Pancreas (tissue), 10 donors: ENCODE data around the gene RABAC1. TPM values are rescaled to one million over a fixed set of nuclear protein-coding genes. Genes with fewer than 3 reads are reported as not detected.

Experiments
- ATAC-seq, 4 donors: fragments of 200-7000 bp; cut with Tn5 transposase; one replicate each; pipeline versions ENCODE4 v1.8.0 to v1.9.1; 2020; ENCODE audit warnings: mild to moderate bottlenecking in 4 of 4, moderate library complexity in 4 of 4
- DNase-seq, 6 donors: peaks; one replicate each; pipeline ENCODE4 v3.0.0-alpha.2; 2020
- FAIRE-seq: peaks from 2 replicates; lab custom pipeline; 2012; peaks lifted over from hg19 to GRCh38; lab: Jason Lieb, UNC
- H3K27ac ChIP-seq, 4 donors: fragments of 200-600 bp; sonication (generic); 1 replicate in 3 of 4; 2 replicates in 1 of 4; pipeline versions ENCODE4 v1.5.0 to v1.8.0; 2020
- H3K27me3 ChIP-seq, 4 donors: fragments of 200-600 bp; one replicate each; pipeline ENCODE4 v1.8.0; 2021
- H3K36me3 ChIP-seq, 3 donors: fragments of 200-600 bp; sonication (generic) in 1 of 3; one replicate each; pipeline versions ENCODE4 v1.5.0 to v1.8.0; 2020 to 2021
- H3K4me1 ChIP-seq, 3 donors: fragments of 200-600 bp; one replicate each; pipeline ENCODE4 v1.8.0; 2021
- H3K4me3 ChIP-seq, 4 donors: fragments of 200-600 bp; sonication (generic) in 2 of 4; one replicate each; pipeline versions ENCODE4 v1.5.0 to v1.8.0; 2020 to 2021
- H3K9me3 ChIP-seq, 4 donors: fragments of 200-600 bp; one replicate each; pipeline ENCODE4 v1.8.0; 2021
- WGBS, 2 donors: extraction: QIAGEN DNeasy Blood & Tissue Kit; methylation state at CpG; one replicate each; pipeline ENCODE4 v1.1.7; 2013; 5-methylcytosine and 5-hydroxymethylcytosine counted together
- intact Hi-C, 3 donors: fragments of 100-400 bp; cut with DNase I; formaldehyde crosslinking; loops; one replicate each; pipeline versions ENCODE4 v1.11.1 to v1.14.2; 2022
- polyA plus RNA-seq, 2 donors: library from polyadenylated mRNA; stranded (reverse); fragments of 200-250 nt; gene quantifications; one replicate each; pipeline ENCODE4 v1.2.3, GENCODE V29; 2013
- total RNA-seq, 6 donors: library from RNA; stranded (reverse); fragmentation: NEBNext Ultra II Directional in 4 of 6; extraction: Animal tissue kit (Norgen Biotek cat#: 25700) in 4 of 6; gene quantifications; one replicate each; pipeline versions ENCODE4 v1.2.1 to v1.2.4, GENCODE V29; 2021 to 2023
- TF ChIP-seq, protein P1 (sequence below), 4 donors: fragments of 200-600 bp; sonication (generic) in 3 of 4; IDR thresholded peaks; one replicate each; pipeline versions ENCODE4 v1.5.0 to v1.8.0; 2021; ENCODE audit warnings: antibody characterized with exemption in 4 of 4
- donor health status: healthy with polysubstance abuse.
- donor health status: DM: no; HTN: no; CAD: no; lungs with moderate emphysema.
- donor health status: DM: no; HTN: no; CAD: no.
- donor health status: control.
- donor health status: control.
- donor health status: Bipolar disorder and iron deficiency.
- donor health status: DM: yes; HTN: yes; CAD: no.
- donor health status: DM: no; HTN: no; CAD: no.
- donor health status: DM: no; HTN: no; CAD: no.
- donor health status: DM: yes; HTN: yes; CAD: no.

Gene RABAC1
- total and polyA plus RNA-seq, 8 donors: 49.8 to 134 (median 74.0) TPM

DNA sequence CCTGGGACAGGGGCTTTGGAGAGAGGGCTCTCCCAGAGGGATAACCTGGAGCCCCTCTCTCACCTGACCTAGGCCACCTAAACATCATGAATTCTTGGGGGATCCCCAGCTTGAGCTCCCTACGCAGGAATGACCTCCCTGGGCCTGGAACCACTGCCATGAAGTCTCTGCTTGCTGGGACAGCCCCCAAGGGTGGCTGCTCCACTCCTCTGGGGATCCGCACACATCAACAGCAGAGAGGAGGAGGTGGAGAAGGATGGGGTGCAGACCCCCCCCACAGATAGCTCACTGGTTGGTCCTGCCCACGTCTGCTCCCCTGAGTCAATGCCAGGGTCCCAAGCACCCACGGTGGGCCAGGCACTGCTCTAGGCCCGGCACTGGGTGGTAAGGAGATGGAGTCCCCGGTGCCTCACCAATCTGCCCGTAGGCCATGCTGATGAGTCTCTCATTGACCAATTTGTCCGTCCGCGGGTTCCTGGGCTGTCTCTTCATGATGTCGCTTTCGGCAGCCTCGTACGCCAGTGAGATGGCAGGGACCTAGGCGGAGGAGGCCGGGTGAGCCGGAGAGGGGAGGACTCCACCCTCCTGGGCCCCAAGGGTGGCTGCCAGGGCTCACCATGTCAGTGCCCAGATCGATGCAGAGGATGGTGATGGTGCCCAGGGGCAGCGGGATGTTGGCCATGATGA, 10.8 kb upstream of the RABAC1 start:
- 78 to 85% methylated on average over 19 of the region's 19 CpGs for WGBS, 2 donors
- TF ChIP-seq, protein P1, sequence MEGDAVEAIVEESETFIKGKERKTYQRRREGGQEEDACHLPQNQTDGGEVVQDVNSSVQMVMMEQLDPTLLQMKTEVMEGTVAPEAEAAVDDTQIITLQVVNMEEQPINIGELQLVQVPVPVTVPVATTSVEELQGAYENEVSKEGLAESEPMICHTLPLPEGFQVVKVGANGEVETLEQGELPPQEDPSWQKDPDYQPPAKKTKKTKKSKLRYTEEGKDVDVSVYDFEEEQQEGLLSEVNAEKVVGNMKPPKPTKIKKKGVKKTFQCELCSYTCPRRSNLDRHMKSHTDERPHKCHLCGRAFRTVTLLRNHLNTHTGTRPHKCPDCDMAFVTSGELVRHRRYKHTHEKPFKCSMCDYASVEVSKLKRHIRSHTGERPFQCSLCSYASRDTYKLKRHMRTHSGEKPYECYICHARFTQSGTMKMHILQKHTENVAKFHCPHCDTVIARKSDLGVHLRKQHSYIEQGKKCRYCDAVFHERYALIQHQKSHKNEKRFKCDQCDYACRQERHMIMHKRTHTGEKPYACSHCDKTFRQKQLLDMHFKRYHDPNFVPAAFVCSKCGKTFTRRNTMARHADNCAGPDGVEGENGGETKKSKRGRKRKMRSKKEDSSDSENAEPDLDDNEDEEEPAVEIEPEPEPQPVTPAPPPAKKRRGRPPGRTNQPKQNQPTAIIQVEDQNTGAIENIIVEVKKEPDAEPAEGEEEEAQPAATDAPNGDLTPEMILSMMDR (IDR thresholded peaks at IDR 0.05): no peak
- no peak overlapping the region for H3K4me3 ChIP-seq
- intact Hi-C loops: no loop called here
- no peak for ATAC-seq
- no peaks in the 10 kb centered on the region for H3K27me3 ChIP-seq
- H3K9me3 ChIP-seq: no peaks in the 10 kb centered on the region
- no peak overlapping the region for H3K27ac ChIP-seq
- FAIRE-seq: no peak
- H3K4me1 ChIP-seq: no peaks in the 10 kb centered on the region
- no peak for DNase-seq
- H3K36me3 ChIP-seq: no peaks in the 10 kb centered on the region

DNA sequence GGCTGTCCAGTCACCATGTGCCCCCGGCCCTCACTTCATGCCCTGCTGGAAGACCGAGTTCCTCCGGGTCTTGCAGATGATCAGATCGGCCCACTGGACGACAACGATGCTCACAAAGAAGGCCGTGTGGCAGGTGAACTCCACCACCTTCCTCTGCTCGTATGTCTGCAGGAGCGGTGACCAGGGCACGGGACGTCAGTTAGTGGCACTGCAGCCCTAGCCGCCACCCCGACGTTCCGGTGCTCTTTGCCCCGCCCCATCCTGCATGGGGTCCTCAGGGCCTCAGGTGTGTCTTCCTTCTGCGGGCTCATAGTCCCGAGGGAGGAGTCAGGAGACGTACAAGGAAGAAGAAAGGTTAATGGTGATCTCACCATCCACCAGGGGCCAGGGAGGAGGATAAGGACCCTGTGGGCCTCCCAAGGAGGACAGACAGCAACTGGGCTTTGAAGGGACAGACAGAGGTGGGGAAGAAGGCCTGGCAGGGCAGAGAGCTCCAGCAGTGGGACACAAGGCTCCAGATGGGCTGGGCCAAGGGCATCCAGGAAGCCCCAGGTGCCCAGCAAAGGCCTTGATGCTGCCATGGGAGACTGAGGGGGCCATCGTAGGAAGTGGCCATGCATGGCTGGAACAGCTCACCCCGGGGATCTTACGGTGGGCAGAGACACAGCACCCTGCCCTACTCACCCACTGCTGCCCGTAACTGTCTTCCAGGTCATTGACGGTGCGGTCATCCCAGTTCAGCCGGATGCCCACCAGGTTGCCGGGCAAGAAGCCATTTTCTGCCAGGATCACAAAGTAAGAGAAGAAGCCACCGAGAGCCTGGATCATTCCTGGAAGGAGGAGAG, 9.9 kb upstream of the RABAC1 start:
- no peak overlapping the region for H3K4me3 ChIP-seq
- TF ChIP-seq, protein P1 (IDR thresholded peaks at IDR 0.05): no peak
- no peak for ATAC-seq
- no peak for FAIRE-seq
- intact Hi-C loops: no loop called here
- no peaks in the 10 kb centered on the region for H3K9me3 ChIP-seq
- no peaks in the 10 kb centered on the region for H3K27me3 ChIP-seq
- no peak for DNase-seq
- no peaks in the 10 kb centered on the region for H3K36me3 ChIP-seq
- no peak overlapping the region for H3K27ac ChIP-seq
- no peaks in the 10 kb centered on the region for H3K4me1 ChIP-seq
- WGBS, 2 donors: 64 to 68% methylated on average over 28 of the region's 28 CpGs

DNA sequence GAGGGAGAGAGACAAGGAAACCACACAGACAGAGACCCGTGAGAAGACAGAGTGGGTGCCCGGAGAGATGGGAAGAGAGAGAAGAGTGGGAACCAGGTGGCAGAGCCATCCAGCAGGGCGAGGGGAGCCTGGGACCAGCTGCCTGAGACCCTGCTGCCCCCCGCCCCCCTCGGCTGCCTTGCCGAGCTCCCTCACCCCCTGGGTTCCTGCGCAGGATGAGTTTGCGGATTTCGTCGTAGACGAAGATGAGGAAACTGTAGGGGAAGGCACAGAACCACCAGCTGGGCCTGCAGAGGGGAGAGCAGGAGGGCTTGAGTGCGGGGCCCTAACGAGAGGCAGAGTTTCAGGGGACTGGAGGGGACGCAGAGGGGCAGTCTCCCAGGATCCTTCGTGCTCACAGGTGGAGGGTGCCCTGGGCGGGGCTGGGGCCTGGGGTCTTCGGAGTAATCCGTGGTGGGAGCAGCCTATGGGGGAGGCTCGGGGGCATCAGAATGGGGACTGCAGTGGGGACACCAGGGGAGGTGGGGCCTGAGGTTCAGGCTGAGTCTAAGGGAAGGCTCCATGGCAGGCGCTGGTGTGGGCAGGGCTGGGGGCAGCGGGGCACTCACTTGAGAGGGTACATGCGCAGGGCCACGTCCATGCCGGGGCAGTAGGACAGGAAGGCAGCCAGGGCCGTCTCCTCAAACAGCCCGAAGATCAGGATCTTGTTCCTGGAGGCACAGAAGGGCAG, 8.1 kb upstream of the RABAC1 start:
- DNase-seq (no peak), ATAC-seq (no peak), FAIRE-seq (no peak)
- no peaks in the 10 kb centered on the region for H3K27me3 ChIP-seq
- 52 to 59% methylated on average over 26 of the region's 26 CpGs for WGBS, 2 donors
- TF ChIP-seq, protein P1 (IDR thresholded peaks at IDR 0.05): no peak
- no peaks in the 10 kb centered on the region for H3K4me1 ChIP-seq
- intact Hi-C loops: no loop called here
- no peak overlapping the region for H3K27ac ChIP-seq
- no peaks in the 10 kb centered on the region for H3K9me3 ChIP-seq
- no peaks in the 10 kb centered on the region for H3K36me3 ChIP-seq
- H3K4me3 ChIP-seq: no peak overlapping the region

DNA sequence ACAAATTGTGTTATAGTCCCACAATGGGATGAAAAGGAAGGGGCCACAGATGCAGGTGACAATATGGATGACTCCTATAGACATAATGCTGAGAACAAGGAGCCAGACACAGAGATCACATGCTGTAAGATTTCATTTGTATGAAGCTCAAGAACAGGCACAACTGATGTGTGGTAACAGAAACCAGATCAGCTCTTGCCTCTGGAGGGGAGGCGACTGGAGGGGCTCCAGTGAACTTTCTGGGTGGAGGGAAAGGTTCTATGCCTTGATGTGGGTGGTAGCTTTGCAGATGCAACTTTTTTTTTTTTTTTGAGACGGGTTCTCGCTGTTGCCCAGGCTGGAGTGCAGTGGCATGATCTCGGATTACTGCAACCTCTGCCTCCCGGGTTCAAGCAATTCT, 6.0 kb upstream of the RABAC1 start:
- intact Hi-C loops: no loop called here
- 44 to 57% methylated on average over 5 of the region's 5 CpGs for WGBS, 2 donors
- Histone ChIP-seq H3K27ac (no peak overlapping the region), H3K36me3 (no peaks in the 10 kb centered on the region), H3K4me3 (no peak overlapping the region), H3K9me3 (no peaks in the 10 kb centered on the region), H3K27me3 (no peaks in the 10 kb centered on the region), H3K4me1 (no peaks in the 10 kb centered on the region)
- TF ChIP-seq, protein P1 (IDR thresholded peaks at IDR 0.05): no peak
- DNase-seq (no peak), ATAC-seq (no peak), FAIRE-seq (no peak)
